Upper lobe of left lung (tissue), 6 donors: ENCODE data around the gene TPO. TPM values are rescaled to one million over a fixed set of nuclear protein-coding genes. Genes with fewer than 3 reads are reported as not detected.
"Not testable (repeated sequence)": the region's sequence is repeated elsewhere in the genome, so short reads cannot be mapped to it uniquely, and the experiment has no call there.

Experiments
- ATAC-seq, 2 donors: fragments of 200-7000 bp; cut with Tn5 transposase; one replicate each; pipeline ENCODE4 v1.9.1; 2022; ENCODE audit warnings: mild to moderate bottlenecking in 2 of 2, moderate library complexity in 2 of 2; ENCODE audit not compliant: low FRiP score in 2 of 2
- DNase-seq, 2 donors: peaks; one replicate each; pipeline ENCODE4 v3.0.0-alpha.2; 2019 to 2020
- H3K27ac ChIP-seq, 4 donors: fragments of 200-600 bp; sonication (generic); one replicate each; pipeline ENCODE4 v1.5.1; 2016 to 2019
- H3K27me3 ChIP-seq, 4 donors: fragments of 200-600 bp; sonication (generic); one replicate each; pipeline ENCODE4 v1.5.1; 2017 to 2019
- H3K36me3 ChIP-seq, 4 donors: fragments of 200-600 bp; sonication (generic); one replicate each; pipeline ENCODE4 v1.5.1; 2016 to 2019
- H3K4me1 ChIP-seq, 4 donors: fragments of 200-600 bp; sonication (generic); one replicate each; pipeline ENCODE4 v1.5.1; 2018 to 2019
- H3K4me3 ChIP-seq, 4 donors: fragments of 200-600 bp; sonication (generic); one replicate each; pipeline ENCODE4 v1.5.1; 2017 to 2019; ENCODE audit warnings: mild to moderate bottlenecking in 2 of 4, moderate library complexity in 1 of 4
- H3K9me3 ChIP-seq, 4 donors: fragments of 200-600 bp; sonication (generic); one replicate each; pipeline ENCODE4 v1.5.1; 2018 to 2019
- EP300 ChIP-seq, 4 donors: sonication (generic); formaldehyde crosslinking; IDR thresholded peaks; one replicate each; pipeline ENCODE4 v1.5.1; 2017; ENCODE audit warnings: antibody characterized with exemption in 4 of 4, control low read depth in 2 of 4
- POLR2A ChIP-seq, 4 donors: fragments of 450-650 bp; IDR thresholded peaks; one replicate each; pipeline ENCODE4 v1.5.1; 2016 to 2017; ENCODE audit warnings: antibody characterized with exemption in 4 of 4, mild to moderate bottlenecking in 2 of 4
- POLR2AphosphoS5 ChIP-seq, 2 donors: sonication (generic); formaldehyde crosslinking; IDR thresholded peaks; one replicate each; pipeline ENCODE4 v1.5.1; 2017; ENCODE audit warnings: antibody characterized with exemption in 2 of 2
- WGBS, 2 donors: methylation state at CpG; one replicate each; pipeline ENCODE4 v1.1.5; 2017 to 2018; 5-methylcytosine and 5-hydroxymethylcytosine counted together
- total RNA-seq, 6 donors: library from RNA; depleted of rRNA in 4 of 6; stranded (reverse); fragments of >200 nt in 4 of 6; gene quantifications; one replicate each; pipeline versions ENCODE4 v1.1.0 to v1.2.1, GENCODE V29; 2016 to 2021
- TF ChIP-seq, protein P1 (sequence below), 6 experiments: fragments of 450-650 bp in 4 of 6; fragments of 200-600 bp in 2 of 6; sonication (generic) in 2 of 6; IDR thresholded peaks; one replicate each; pipeline ENCODE4 v1.5.1; 2016 to 2019; ENCODE audit warnings: antibody characterized with exemption in 6 of 6
- donor health status: DM: no; HTN: no; CAD: no; lungs with moderate emphysema.
- donor health status: DM: no; HTN: yes; CAD: no; lungs with severe emphysema.

Gene TPO
- total RNA-seq, 6 donors from 2014 or later = 0.06 to 0.39 TPM; not detected in 4

DNA sequence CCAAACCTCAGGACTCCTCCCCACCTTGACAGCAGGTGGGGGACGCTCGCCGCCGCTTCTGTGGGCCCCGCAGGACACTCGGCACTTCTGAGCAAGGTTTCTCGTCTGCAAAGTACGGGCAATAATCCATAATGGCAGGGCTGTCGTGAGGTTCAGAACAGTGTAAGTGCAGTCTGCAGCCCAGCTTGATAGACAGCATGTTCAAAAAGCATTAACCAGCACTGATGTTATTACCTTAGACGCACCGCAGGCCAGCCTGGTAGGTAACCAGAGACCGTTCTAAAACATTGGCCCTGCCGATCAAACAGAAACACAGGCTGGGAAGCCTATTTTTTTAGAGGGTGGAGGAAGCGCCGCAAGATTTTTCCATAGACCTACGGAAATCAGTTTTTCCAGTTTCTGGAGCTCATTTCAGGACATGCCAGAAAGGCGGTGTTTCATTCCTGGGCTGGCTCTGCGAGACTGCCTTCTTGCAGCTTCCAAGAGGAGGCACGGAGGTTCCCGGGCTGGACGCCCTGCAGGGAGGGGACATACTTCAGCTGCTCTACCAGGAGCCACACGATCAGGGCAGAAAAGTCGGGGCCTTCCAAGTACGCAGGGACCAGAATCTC is 148.7 kb downstream of the TPO start:
- DNase-seq (peak in 1 of 2 donors; percentile 59), ATAC-seq (no peak)
- TF ChIP-seq EP300 (IDR thresholded peaks at IDR 0.05) (no peak), POLR2A (IDR thresholded peaks at IDR 0.05) (no peak), POLR2AphosphoS5 (IDR thresholded peaks at IDR 0.05) (no peak)
- TF ChIP-seq, protein P1, sequence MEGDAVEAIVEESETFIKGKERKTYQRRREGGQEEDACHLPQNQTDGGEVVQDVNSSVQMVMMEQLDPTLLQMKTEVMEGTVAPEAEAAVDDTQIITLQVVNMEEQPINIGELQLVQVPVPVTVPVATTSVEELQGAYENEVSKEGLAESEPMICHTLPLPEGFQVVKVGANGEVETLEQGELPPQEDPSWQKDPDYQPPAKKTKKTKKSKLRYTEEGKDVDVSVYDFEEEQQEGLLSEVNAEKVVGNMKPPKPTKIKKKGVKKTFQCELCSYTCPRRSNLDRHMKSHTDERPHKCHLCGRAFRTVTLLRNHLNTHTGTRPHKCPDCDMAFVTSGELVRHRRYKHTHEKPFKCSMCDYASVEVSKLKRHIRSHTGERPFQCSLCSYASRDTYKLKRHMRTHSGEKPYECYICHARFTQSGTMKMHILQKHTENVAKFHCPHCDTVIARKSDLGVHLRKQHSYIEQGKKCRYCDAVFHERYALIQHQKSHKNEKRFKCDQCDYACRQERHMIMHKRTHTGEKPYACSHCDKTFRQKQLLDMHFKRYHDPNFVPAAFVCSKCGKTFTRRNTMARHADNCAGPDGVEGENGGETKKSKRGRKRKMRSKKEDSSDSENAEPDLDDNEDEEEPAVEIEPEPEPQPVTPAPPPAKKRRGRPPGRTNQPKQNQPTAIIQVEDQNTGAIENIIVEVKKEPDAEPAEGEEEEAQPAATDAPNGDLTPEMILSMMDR (IDR thresholded peaks at IDR 0.05) = no peak
- 87 to 89% methylated on average over 22 to 24 of the region's 24 CpGs for WGBS, 2 donors
- Histone ChIP-seq H3K36me3 (no peaks in the 10 kb centered on the region), H3K9me3 (no peaks in the 10 kb centered on the region), H3K27me3 (no peaks in the 10 kb centered on the region), H3K27ac (no peak overlapping the region), H3K4me3 (no peak overlapping the region), H3K4me1 (peaks cover 0 to 9% (median 0%) of the 10 kb centered on the region in 4 donors)

DNA sequence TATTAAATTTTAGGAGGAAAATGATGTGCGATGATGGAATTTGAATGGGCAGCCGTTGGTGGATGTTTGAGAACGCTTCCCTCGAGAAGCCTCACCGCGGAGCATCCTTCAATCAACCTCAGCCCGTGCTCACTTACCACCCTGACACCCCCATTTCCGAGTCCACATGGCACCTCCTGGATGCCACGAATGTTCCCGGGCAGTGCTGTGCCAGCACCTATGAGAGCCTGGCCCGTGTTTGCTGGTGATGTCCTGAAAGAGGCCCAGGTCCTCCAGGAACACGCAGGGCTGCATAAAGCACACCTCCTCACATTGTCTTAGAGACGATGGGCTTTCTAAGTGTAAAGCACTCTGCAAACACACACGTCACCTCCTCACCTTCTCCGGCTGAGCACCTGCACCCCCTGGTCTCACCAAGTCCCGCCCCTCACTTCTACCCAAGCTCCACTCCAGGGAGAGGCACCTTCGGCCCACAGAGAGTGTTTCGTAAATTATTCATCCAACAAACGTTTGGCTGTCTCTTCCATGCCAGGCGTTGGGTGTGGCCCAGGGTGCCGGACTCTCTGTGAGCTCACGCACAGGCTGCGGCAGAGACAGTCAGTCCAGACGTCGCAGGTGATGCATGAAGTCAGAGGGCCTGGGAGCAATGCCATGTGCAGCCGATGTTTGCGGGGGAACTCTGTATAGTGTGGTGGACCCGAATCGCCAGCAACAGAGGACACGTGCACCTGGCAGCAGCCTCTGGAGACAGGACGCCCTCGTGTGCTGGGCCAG is 150.0 kb downstream of the TPO start:
- H3K27me3 ChIP-seq = no peaks in the 10 kb centered on the region
- H3K27ac ChIP-seq = no peak overlapping the region
- H3K4me3 ChIP-seq = no peak overlapping the region
- ATAC-seq (peak in 1 of 2 donors; percentile 56), DNase-seq (no peak)
- no peaks in the 10 kb centered on the region for H3K9me3 ChIP-seq
- TF ChIP-seq, protein P1 (IDR thresholded peaks at IDR 0.05) = no peak
- TF ChIP-seq POLR2A (IDR thresholded peaks at IDR 0.05) (no peak), POLR2AphosphoS5 (IDR thresholded peaks at IDR 0.05) (no peak), EP300 (IDR thresholded peaks at IDR 0.05) (no peak)
- WGBS, 2 donors = 87 to 90% methylated on average over 23 to 32 of the region's 32 CpGs
- H3K4me1 ChIP-seq = peaks cover 0 to 9% (median 0%) of the 10 kb centered on the region in 4 donors
- H3K36me3 ChIP-seq = no peaks in the 10 kb centered on the region

DNA sequence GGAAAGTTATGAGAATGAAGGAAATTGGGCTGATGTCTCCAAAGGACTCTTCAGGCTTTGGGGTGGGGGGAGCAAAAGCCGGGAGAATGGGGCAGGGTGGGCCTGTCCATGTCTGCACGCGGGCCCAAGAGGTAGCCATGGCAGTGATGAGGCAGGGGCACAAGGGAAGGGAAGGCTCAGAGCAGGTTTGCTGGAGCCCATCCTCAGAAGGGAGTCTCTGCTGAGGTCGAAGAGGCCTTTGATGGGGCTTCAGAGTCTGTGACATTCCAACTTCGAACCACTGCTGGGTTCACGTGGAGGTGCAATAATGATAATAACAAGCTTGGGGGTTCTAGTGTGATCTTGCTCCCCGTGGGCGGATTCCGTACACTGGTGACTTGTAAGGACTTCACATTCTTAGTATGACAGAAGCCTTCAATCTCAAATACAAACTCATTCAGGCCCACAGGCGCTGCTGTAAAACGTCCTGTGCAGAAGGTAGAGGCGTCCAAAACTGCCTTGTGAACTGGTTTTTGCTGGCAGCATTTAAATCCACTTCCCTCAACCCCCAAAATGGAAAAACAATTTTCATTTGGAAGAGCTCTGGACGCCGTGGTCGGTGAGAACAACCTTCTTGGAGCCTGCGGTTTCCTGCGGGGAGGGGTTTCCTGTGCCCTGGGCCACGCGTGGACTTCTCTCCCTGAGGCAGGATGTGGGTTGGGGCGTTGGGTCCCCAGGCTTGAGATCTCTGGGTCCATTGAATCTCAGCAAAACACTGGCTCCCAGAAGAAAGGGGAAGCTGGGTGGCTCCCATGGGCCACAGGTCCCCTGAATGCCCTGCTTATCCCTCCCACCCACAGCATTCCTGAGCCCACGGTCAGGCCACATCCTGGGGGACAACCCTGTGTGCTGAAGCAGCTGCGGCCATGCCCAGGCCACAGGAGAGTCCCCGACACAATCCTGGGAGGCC is 151.0 kb downstream of the TPO start:
- Histone ChIP-seq H3K36me3 (no peaks in the 10 kb centered on the region), H3K4me1 (peaks cover 0 to 9% (median 0%) of the 10 kb centered on the region in 4 donors), H3K4me3 (no peak overlapping the region), H3K27me3 (no peaks in the 10 kb centered on the region), H3K9me3 (no peaks in the 10 kb centered on the region), H3K27ac (no peak overlapping the region)
- WGBS, 2 donors = 68 to 69% methylated on average over 19 to 23 of the region's 23 CpGs
- TF ChIP-seq POLR2AphosphoS5 (IDR thresholded peaks at IDR 0.05) (no peak), EP300 (IDR thresholded peaks at IDR 0.05) (no peak), POLR2A (IDR thresholded peaks at IDR 0.05) (no peak)
- TF ChIP-seq, protein P1 (IDR thresholded peaks at IDR 0.05) = no peak
- DNase-seq (no peak), ATAC-seq (no peak)

DNA sequence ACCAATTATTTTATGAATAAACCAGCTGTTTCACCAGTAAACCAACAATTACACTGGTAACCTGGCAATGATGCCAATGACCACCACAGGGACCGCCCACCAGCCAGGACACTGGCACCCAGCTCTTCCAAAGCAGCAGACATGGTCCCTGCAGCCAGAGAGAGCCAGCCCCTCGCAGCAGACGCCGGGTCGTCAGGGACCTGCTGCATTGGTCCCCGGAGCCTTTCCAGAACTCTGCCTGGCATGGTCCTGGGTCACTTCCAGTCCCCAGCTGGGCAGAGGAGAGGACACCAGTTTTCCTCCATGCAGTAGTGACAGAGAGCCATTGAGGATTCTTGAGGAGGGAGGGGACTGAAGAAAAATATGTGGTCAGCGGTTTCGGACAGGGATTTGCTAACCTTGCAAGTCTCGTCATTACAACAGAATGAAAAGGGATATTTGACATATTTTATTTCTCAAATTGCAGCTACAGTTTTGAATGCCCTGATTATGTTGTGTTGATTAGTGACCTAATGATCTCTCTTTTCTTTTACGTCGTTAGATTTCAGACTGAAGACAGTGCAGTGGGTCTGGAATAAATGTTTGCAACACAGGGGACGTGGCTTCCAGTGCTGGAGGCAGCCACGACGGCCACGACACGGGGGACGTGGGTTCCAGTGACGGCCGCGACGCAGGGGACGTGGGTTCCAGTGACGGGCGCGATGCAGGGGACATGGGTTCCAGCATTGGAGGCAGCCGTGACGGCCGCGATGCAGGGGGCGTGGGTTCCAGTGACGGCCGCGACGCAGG is 154.5 kb downstream of the TPO start:
- ATAC-seq = no peak
- peaks cover 0 to 9% (median 0%) of the 10 kb centered on the region in 4 donors for H3K4me1 ChIP-seq
- no peaks in the 10 kb centered on the region for H3K9me3 ChIP-seq
- H3K4me3 ChIP-seq = no peak overlapping the region
- WGBS, 2 donors = 91 to 92% methylated on average over 29 to 34 of the region's 34 CpGs
- H3K36me3 ChIP-seq = no peaks in the 10 kb centered on the region
- TF ChIP-seq EP300 (IDR thresholded peaks at IDR 0.05) = no peak
- no peak for TF ChIP-seq POLR2A (IDR thresholded peaks at IDR 0.05)
- TF ChIP-seq, protein P1 (IDR thresholded peaks at IDR 0.05) = no peak
- TF ChIP-seq POLR2AphosphoS5 (IDR thresholded peaks at IDR 0.05) = no peak
- H3K27ac ChIP-seq = no peak overlapping the region
- DNase-seq = no peak
- no peaks in the 10 kb centered on the region for H3K27me3 ChIP-seq

DNA sequence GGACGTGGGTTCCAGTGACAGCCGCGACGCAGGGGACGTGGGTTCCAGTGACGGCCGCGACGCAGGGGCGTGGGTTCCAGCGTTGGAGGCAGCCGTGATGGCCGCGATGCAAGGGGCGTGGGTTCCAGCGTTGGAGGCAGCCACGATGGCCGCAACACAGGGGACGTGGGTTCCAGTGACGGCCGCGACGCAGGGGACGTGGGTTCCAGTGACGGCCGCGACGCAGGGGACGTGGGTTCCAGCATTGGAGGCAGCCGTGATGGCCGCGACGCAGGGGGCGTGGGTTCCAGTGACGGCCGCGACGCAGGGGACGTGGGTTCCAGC is 155.0 kb downstream of the TPO start:
- peak in 1 of 2 donors; percentile 80 for DNase-seq
- not testable (repeated sequence) for H3K27ac ChIP-seq, ATAC-seq, H3K27me3 ChIP-seq, H3K9me3 ChIP-seq, H3K4me1 ChIP-seq, H3K4me3 ChIP-seq, H3K36me3 ChIP-seq
- 95% methylated on average over 39 of the region's 39 CpGs for WGBS, 2 donors
